GM19193 (cell line): Measurements from ENCODE around the gene CPNE2.

Experiments
- POLR2A ChIP-seq: IDR thresholded peaks from 4 replicates; pipeline ENCODE4 v1.6.1; 2011; ENCODE audit not compliant: insufficient read depth, insufficient read length; ENCODE audit errors: extremely low read depth

Gene CPNE2

GRCh38 chr16:57140931-57141668, 48.7 kb downstream of the CPNE2 start:
- no peak for TF ChIP-seq POLR2A

GRCh38 chr16:57141822-57142631, 49.6 kb downstream of the CPNE2 start:
- no peak for TF ChIP-seq POLR2A

- no peak for TF ChIP-seq POLR2A
These were observed 51.0 kb downstream of the CPNE2 start for GRCh38 chr16:57143149-57143921.

GRCh38 chr16:57144027-57144426, 51.6 kb downstream of the CPNE2 start:
- TF ChIP-seq POLR2A = no peak

GRCh38 chr16:57145046-57146021, 53.0 kb downstream of the CPNE2 start:
- TF ChIP-seq POLR2A = no peak

GRCh38 chr16:57146040-57146647, 53.8 kb downstream of the CPNE2 start:
- no peak for TF ChIP-seq POLR2A

DNA sequence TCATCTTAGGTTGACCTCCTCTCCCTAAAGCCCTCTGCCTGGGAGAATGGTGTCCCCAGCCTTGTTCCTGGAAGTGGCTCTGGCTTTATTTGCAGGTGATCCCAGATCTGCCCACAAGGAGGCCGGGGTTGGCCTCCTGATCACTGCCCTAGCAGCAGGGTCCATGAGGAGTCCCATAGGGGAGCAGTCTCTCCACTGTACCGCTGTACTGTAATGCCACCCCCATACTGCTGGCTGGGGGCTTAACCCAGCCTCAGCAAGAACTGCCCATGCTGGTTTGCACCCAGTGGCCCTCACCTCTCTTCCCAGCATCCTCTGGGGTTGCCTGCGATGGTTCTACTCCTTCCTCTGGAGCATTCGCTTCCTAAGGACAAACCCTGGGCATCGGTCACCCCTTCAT, 54.4 kb downstream of the CPNE2 start:
- TF ChIP-seq POLR2A = peak; percentile 5

DNA sequence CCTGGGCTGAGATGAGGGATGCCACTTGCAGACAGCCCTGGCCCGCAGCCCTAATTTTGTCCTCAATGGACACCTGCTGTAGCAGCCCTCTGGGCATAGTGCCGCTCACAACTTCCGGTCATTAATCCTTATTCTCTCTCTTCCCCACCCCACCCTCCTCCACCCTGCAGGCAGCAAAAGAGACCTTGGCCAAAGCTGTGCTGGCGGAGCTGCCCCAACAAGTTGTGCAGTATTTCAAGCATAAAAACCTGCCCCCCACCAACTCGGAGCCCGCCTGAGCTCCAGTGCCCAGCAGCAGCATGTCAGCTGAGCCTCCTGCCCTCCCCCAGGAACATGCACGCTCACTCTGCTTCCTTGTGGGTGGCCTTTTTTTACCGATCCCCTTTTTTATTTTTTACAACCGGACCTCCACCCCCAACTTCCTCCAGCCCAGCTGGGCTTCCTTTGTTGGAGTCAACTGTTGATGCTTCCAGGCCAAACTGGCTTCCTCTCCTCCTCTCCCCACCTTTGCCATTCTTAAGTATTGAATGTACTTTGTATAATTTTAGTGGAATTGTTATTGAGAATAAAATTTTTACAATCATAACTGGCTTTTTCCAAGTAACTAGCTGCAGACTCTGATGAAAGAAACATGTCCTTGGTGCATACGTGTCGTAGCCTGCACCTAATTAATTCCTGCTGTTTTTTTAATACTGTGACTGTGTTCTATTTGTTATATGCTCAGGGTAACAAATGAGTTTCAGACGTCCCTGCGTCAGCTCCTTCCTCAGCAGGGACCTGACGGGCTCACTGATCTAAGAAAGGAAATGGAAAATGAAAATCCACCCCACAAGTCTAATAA, 55.2 kb downstream of the CPNE2 start:
- TF ChIP-seq POLR2A = no peak

DNA sequence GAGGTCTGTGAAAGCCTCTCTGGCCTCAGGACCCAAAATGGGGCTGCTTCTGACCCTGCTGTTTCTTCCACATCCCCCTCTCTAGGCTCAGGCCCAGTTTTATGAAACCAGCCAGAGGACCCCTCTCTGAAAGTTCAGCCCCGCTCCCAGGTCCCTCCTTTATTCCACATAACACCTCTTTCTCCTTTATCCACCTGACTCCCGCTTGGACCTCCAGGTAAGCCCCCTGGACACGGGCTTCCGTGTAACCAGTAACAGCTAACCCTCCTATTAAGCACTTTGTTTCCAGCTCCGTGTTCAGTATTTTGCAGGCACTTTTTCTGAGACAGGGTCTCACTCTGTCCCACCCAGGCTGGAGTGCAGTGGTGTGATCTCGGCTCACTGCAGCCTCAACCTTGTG, 56.1 kb downstream of the CPNE2 start:
- no peak for TF ChIP-seq POLR2A

DNA sequence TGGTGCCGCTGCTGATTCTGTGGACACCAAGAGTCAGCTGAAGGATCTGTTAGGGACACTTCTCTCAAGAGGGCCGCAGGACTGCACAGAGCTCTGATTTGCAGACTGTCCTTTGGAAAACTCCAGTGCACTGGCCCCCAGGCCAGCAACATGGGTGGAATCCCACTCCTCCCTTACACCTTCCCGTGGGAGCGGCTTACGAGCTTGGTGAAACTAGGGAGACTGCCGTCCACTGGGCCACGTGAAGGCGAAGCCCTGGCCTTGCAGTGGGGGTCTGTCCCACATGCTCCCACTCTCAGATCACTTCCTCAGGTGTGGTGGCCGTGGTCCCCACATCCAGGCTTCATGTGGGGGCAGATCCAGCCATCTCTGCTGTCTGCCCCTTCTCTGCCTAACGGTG, 57.0 kb downstream of the CPNE2 start:
- TF ChIP-seq POLR2A = no peak

- no peak for TF ChIP-seq POLR2A
These were observed 58.4 kb downstream of the CPNE2 start for GRCh38 chr16:57150682-57151330.

DNA sequence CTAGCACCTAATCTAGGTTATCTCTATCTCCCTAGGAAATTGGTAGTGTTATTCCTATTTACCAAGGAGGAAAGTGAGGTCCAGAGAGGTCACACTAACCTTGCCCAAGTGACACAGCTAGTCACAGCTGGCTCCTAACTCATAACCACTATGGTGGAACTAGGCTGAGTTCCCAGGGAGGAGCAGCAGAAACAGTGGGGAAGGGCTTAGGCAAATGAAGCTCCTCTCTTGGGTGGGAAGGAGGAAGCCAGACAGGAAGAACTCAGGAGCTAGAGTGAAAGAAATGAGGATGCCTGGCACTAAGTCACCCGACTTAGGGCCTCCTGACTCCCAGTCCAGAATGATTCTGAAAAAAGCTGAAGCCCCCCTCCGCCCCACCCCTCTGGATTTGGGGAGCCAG, 59.0 kb downstream of the CPNE2 start:
- no peak for TF ChIP-seq POLR2A

DNA sequence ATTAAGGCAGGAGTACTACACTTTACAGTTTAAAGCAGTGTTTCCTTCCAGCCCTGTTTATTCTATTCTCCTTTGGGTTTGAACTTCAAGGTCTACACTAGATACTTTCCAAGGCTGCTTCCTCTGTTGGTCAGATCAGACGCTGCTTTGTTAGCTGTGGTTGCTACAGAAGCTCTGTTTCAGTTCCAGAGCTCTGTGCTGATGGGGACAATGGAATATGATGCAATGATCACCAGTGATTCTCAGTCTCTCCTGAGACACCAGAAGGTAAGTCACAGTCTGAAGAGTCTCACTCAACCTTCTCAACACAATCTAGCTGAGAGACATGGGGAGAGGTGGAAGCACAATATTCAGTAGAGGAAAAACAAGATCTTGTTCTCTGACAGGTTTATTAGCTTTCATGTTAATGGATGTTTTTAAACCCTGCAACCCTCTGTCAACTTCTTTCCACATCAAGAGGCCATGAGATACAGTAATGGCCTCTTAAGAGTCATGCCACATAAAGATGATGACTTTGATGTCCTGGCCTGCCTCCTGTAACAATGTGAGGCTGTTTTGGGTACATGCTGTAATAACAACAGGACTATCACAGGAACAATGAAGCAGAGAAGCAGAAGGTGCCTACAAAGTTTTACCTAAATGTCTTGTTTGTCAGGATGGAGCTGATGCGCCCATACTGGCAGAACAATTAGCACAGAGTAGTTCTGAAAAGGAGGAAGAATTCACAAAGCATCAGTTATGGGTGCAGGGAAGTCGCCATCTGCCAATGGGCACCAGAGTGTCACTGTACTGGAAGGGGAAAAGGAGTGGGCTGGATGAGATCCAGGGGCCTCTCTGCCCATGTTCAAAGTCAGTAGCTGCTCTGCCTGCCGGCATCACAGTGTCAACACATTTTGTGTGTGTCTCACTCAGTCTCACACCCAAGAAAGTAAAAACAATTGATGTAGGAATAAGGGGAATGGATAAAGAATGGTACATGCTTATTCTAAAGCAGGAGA, 60.0 kb downstream of the CPNE2 start:
- no peak for TF ChIP-seq POLR2A
